ENCODE measurements around the gene ZNF23.

ZNF23 gene

DNA sequence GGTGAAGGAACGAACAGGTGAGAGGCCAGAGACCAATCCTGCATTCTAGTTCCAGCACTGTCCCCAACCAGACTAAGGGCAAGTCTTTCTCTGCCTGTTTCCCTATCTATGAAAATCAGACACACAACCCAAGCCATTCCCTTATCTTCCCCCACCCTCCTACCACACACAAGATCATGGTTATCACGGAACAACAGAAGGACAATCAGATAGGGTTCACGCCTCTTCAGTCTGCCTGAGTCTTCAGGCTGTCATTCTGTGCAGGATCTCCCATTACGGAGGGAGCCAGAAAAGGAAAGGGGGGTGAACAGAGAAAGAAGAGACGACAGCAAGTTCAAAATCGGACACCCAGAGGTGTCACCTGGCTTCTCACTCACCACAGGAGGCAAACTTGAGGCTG, 31.3 kb downstream of the ZNF23 start:
- TF ChIP-seq, protein P1, sequence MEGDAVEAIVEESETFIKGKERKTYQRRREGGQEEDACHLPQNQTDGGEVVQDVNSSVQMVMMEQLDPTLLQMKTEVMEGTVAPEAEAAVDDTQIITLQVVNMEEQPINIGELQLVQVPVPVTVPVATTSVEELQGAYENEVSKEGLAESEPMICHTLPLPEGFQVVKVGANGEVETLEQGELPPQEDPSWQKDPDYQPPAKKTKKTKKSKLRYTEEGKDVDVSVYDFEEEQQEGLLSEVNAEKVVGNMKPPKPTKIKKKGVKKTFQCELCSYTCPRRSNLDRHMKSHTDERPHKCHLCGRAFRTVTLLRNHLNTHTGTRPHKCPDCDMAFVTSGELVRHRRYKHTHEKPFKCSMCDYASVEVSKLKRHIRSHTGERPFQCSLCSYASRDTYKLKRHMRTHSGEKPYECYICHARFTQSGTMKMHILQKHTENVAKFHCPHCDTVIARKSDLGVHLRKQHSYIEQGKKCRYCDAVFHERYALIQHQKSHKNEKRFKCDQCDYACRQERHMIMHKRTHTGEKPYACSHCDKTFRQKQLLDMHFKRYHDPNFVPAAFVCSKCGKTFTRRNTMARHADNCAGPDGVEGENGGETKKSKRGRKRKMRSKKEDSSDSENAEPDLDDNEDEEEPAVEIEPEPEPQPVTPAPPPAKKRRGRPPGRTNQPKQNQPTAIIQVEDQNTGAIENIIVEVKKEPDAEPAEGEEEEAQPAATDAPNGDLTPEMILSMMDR (IDR thresholded peaks at IDR 0.05; ENCODE audit: low read length, missing control alignments), result no peak
- no peak for DNase-seq (ENCODE audit: low read depth)
- H3K4me3 ChIP-seq (replicated peaks; ENCODE audit: low read depth, low read length), result no peak overlapping the region

DNA sequence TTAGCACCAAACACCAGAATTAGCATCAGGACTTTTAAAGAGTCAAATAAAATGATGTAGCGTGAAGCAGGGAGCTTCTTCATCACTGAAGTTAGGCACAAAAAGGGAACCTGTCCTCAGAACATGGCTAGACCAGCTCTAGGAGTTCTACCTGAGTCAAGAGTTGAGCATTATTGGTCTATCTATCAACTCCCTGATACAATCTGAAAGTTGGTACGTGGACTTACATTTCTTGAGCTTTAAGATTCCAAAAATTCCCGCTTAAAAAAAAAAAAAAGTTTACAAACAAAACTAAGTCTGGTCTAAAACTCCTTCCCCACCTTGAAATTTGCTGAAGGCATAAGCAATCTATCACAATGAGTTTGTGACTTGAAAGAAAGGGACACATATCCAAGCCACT, 32.5 kb downstream of the ZNF23 start:
- no peak for DNase-seq (ENCODE audit: low read depth)
- H3K4me3 ChIP-seq (replicated peaks; ENCODE audit: low read depth, low read length), result no peak overlapping the region
- TF ChIP-seq, protein P1 (IDR thresholded peaks at IDR 0.05; ENCODE audit: low read length, missing control alignments), result no peak

DNA sequence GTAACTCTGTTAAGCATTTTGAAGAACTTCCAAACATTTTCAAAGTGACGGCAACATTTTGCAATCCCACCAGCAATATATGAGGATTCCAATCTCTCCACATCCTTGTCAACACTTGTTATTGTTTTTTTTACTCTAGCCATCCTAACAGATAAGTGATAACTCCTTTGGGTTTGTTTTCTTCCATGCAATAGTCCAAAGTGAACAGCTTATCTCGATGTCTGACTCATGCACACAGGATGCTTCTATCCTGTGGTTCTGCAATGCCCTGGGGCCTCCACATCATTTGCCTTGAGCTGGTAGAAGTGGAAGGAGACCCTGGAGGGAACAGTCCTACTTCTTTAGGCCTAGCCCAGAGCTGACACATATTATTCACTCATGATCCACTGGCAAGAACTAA, 33.2 kb downstream of the ZNF23 start:
- DNase-seq (ENCODE audit: low read depth), result peak; percentile 21
- H3K4me3 ChIP-seq (replicated peaks; ENCODE audit: low read depth, low read length), result no peak overlapping the region

DNA sequence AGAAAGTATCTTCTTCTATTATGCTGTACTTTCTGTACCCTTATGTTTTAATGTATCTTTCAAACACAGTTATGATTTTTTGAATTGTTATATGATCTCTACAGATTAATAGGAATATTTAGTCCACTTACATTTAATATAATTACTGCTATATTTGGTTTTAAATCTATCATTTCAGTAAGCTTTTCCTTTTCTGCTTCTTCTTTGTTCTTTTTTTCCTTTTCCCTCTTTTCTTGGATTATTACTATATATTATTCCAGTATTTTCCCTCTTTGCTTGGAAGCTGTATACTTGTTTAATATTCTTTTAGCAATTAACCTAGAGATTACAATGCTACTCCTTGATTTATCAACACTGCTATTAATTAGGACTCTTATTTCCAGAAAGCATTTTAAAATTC, 33.7 kb downstream of the ZNF23 start:
- no peak overlapping the region for H3K4me3 ChIP-seq (replicated peaks; ENCODE audit: low read depth, low read length)
- TF ChIP-seq, protein P1 (IDR thresholded peaks at IDR 0.05; ENCODE audit: low read length, missing control alignments), result no peak
- no peak for DNase-seq (ENCODE audit: low read depth)

More for the DNA sequence above, 33.2 kb downstream of the ZNF23 start:
- TF ChIP-seq, protein P1 (IDR thresholded peaks at IDR 0.05; ENCODE audit: low read length, missing control alignments), result no peak

DNA sequence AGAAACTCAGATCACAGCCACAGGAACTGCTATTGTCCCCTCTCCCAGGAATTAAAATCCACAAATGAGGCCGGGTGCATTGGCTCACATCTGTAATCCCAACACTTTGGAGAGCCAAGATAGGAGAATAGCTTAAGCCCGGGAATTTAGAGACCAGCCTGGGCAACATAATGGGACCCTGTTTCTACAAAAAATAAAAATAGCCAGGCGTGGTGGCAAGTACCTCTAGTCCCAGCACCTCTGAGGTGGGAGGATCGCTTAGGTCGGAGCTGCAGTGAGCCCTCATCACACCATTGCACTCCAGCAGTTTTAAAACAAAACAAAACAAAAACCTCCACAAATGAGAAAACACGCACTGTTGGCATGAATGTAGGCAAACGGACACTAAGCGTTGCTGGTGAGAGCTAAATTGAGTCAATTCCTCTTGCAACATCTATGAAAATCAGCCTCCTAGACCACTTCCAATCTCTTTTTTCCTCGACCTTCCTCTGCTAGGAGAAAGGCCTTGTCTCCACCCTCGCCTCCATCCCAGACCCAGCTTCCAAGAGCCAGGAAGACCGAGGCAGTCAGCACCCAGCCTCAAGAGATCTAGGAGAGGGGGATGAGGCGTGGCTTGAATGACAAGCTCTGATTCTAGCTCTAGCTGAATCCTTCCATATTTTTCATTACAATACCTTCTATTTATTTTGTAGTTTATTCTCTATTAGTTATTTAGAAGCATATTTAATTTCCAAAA, 35.0 kb downstream of the ZNF23 start:
- TF ChIP-seq, protein P1 (IDR thresholded peaks at IDR 0.05; ENCODE audit: low read length, missing control alignments), result no peak
- DNase-seq (ENCODE audit: low read depth), result no peak
- no peak overlapping the region for H3K4me3 ChIP-seq (replicated peaks; ENCODE audit: low read depth, low read length)

DNA sequence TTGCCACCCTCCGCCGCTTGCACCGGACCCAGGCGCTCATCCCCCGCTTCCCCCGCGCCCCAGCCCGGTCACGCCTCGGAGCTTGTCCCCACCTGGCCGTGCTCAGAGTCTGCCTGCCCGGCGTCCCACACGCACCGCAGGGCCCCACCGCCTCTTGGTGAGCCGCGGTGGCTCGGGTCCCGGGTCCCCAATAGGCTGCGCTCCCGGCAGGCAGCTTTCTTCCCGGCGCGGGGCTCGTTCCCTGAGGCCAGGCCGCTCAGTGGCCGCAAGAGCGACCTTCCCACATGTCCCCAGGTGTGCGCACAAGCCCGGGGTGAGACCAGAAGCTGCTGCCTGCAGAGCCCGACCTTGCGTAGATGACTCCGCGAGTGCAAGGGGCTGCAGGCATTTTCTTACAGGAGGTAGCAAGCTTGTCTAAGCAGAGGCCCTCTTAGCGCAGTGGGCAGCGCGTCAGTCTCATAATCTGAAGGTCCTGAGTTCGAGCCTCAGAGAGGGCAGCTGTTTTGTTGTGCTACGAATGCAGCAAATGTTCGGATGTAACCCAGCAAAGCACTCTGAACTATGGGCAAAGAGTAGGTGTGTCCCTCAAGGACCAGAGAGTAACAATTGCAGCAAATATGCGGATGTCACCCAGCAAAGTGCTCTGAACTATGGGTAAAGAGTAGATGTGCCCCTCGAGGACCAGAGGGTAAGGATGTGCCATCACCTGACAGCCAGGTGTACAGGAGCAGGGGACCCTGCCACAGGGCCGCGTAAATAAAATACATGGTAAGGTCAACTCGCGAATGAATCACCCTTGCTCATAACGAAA, 35.8 kb downstream of the ZNF23 start:
- TF ChIP-seq, protein P1 (IDR thresholded peaks at IDR 0.05; ENCODE audit: low read length, missing control alignments), result no peak
- peak overlapping the region; percentile 27 for H3K4me3 ChIP-seq (replicated peaks; ENCODE audit: low read depth, low read length)
- peak; percentile 75 for DNase-seq (ENCODE audit: low read depth)

Measured in fibroblast of pulmonary artery (primary cell).